Stimulated activated CD4-positive, alpha-beta T cell treated with anti-CD3 and anti-CD28 coated beads, Interleukin-12 subunit alpha, Interleukin-12 subunit beta, amount 100 ng/mL, for 24 hours (primary cell): Measurements from ENCODE around the gene OSTC.

Source experiments
- DNase-seq, 2 experiments: peaks; one replicate each; pipeline ENCODE4 v3.0.0-alpha.2; 2020; ENCODE audit warnings: low read depth in 2 of 2

Gene OSTC

GRCh38 chr4:108716340-108716739 is 65.9 kb downstream of the OSTC start:
- DNase-seq = no peak

- no peak for DNase-seq
These were observed 67.0 kb downstream of the OSTC start for GRCh38 chr4:108717386-108717785.
